GM18519 (cell line): ENCODE results near the gene DTX3.
"Not testable (repeated sequence)": the region's sequence is repeated elsewhere in the genome, so short reads cannot be mapped to it uniquely, and the experiment has no call there.

ENCODE experiments used
- ATAC-seq: cut with Tn5 transposase; IDR thresholded peaks from one replicate; pipeline ENCODE4 v1.9.1; 2021; ENCODE audit warnings: mild to moderate bottlenecking, moderate library complexity; ENCODE audit not compliant: unreplicated experiment, low FRiP score

DTX3 gene, protein sequence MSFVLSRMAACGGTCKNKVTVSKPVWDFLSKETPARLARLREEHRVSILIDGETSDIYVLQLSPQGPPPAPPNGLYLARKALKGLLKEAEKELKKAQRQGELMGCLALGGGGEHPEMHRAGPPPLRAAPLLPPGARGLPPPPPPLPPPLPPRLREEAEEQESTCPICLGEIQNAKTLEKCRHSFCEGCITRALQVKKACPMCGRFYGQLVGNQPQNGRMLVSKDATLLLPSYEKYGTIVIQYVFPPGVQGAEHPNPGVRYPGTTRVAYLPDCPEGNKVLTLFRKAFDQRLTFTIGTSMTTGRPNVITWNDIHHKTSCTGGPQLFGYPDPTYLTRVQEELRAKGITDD

DNA sequence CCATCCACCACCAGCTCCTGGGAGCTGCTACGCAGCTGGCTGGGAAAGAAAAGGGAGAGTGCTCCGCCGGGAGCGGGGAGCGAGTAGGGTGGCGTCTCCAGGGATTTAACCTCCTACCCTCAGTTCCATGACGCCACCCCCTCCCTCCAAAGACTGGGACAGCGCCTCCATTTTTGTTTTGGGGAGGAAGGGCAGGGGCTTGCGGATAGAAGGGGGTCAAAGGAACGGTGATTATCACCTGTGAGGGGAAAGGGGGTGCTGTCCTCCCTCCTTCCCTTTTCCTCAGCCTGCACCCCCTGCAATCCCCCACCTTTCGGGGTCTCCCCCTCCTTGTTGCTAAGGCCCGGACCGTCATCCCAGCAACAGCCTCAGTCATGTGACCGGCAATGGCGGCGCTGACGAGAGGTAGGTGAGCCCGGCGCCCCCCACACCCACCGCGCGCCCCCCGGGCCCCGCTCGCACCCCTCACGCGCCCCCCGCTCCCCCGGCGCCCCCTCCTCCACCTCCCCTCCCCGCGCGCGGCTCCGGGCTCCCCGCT, at the start of gene DTX3:
Gene DTX3, plus strand, starts transcription at position 371 of the 538 bp plus-strand sequence. CDS start 1,694 bp downstream, outside the sequence.
- no peak for ATAC-seq

DNA sequence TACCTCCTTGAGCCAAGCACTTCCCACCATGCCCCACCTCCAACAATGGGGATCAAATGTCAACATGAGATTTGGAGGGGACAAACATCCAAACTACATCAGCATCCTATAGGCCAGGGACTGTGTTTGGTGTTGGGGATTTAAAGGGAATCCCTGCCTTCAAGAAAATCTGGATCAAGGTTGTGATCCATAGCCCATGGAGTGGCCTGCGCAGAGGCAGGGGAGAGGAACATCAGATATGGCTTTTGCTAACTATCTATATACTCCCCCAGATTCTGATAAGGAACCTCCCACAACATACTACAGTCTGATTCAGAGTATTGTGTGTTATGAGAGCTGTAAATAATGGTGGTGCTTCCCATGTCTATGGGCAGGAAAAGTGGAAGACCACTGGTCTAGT, 49.7 kb upstream of the DTX3 start:
- no peak for ATAC-seq

DNA sequence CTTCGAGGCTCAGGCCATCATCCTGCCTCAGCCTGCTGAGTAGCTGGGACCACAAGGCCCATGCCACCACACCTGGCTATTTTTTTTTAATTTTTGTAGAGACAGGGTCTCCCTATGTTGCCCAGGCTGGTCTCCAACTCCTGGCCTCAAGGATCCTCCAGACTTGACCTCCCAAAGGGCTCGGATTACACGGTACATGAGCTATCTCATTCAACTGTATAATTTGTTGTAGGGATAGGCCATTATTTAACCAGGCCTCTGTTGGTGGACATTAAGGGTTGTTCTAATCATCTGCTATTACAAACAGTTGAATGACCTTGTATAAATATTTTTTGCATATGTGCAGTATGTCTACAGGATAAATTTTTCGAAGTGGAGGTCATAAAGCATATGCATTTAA, 45.8 kb upstream of the DTX3 start:
- no peak for ATAC-seq

DNA sequence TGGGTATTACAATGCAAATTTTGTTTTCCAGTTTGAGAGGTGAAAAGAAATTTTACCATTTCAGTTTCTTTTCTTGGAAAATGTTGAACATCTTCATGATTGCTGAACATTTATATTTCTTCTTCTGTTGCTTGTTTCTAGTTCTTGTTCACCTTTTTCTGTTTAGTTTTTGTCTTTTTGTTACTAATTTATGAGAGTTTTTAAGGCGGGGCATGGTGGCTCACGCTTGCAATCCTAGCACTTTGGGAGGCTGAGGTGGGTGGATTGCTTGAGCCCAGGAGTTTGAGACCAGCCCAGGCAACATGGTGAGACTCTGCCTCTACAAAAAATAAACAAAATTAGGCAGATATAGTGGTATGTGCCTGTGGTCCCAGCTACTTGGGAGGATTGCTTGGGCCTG, 44.1 kb upstream of the DTX3 start:
- ATAC-seq = no peak

DNA sequence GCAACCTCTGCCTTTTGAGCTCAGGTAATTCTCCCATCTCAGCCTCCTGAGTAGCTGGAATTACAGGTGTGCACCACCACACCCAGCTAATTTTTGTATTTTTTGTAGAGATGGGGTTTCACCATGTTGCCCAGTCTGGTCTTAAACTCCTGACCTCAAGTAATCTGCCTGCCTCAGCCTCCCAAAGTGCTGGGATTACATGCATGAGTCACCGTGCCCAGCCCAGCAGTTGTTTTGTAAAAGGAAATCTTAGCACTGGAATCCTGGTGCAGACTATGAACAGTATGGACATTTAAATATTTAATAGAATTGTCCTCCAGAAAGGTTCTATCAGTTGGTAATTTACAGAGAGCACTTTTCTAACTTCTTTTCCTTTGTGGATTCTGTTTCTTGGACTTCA, 43.5 kb upstream of the DTX3 start:
- not testable (repeated sequence) for ATAC-seq

DNA sequence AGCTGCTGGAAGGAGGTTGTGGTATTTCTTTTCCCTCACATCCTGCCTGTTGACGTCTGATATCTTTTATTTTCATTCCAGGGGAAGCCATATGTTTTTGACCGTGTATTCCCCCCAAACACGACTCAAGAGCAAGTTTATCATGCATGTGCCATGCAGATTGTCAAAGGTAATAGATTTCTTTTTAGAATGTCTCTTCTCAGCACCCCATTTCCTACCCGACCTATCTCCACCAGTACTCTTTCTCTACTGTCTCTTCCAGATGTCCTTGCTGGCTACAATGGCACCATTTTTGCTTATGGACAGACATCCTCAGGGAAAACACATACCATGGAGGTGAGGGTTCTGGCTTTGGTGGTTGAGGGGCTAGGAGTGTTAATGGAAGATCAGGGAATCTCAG, 41.3 kb upstream of the DTX3 start:
- no peak for ATAC-seq

DNA sequence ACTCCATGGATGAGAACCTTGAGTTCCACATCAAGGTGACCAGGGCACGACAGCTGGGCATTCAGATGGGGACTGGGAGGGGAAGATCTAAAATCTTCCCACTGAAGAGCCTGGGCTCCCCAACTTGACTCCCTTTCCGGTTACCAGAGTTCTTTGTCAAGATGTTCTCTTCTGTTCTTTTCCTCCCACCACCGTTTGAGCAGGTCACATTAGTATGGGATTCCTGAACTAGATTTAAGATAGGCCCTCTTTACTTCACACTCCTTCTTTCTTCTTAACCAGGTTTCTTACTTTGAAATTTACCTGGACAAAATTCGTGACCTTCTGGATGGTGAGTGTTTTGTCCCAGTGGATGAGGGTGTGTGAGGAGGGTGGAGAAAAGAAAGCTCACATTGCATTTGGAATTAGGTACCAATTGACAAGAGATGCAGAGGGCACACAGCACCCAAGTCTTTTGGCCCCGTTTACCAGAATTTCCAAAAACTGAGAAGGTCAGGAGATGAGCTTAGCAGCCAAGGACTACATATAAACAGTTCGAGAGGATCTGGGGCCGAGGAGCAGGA, 40.4 kb upstream of the DTX3 start:
- ATAC-seq = no peak

DNA sequence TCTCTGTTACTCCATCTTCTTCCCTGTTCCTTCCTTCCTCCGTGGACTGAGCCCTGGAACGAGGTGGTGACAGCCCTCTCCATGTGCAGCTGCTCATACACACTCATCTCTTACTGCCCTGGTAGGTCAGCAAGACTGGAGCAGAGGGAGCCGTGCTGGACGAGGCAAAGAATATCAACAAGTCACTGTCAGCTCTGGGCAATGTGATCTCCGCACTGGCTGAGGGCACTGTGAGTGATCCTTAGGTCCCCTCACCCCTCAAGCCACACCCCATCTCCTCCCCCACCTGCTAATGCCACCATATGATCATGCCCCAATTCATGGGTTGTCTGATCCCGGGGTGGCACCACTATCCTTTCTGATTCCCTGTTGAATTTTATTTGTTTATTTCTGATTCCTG, 35.8 kb upstream of the DTX3 start:
- ATAC-seq = no peak

DNA sequence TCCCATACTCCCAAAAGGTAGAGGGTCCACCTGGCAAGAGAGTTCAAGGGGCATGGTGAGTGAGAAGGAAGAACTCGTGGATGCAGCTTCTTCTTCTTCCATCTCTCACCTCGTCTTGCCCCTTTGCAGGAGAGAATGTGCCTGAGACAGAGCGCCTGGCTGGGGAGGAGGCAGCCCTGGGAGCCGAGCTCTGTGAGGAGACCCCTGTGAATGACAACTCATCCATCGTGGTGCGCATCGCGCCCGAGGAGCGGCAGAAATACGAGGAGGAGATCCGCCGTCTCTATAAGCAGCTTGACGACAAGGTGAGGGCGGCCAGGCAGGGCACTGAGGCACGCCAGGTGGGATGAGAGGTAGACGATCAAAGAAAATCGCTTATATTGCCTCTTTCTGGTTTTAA, 34.8 kb upstream of the DTX3 start:
- ATAC-seq = no peak

DNA sequence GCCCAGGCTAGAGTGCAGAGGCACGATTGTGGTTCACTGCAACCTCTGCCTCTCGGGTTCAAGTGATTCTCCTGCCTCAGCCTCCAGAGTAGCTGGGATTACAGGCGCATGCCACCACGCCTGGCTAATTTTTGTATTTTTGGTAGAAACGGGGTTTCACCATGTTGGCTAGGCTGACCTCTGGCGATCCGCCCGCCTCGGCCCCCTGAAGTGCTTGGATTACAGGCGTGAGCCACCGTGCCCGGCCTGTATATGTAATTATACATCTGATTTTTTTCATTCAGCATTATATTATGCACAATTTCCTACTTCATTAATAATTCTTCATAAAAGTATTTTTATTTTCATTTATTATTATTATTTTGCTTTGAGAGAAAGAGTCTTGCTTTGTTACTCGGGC, 34.2 kb upstream of the DTX3 start:
- not testable (repeated sequence) for ATAC-seq

DNA sequence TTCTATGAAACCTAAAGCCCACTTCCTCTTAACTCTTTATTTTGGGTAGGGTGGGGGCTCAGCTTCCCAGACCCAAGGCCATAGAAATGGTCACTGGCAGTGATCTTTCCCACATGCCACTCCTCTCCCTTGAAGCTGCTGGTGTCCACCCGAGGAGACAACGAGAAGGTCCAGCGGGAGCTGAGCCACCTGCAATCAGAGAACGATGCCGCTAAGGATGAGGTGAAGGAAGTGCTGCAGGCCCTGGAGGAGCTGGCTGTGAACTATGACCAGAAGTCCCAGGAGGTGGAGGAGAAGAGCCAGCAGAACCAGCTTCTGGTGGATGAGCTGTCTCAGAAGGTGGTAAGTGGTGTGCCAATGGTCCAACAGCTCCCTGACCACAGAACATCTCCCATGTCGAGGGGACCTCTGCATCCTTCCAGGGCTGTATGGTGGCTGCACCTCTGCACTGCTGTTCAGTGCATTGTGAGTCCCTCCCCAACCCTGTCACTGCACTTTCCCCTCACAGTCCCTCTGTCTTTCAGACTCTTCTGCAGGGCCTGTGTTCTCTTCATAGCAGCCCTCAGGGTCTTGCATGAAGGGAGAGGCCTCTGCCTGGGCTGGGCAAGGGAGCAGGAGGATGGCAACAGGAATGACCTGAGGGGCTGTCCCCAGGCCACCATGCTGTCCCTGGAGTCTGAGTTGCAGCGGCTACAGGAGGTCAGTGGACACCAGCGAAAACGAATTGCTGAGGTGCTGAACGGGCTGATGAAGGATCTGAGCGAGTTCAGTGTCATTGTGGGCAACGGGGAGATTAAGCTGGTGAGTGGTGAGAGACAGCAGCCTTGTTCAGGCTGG, 32.5 kb upstream of the DTX3 start:
- ATAC-seq = no peak

DNA sequence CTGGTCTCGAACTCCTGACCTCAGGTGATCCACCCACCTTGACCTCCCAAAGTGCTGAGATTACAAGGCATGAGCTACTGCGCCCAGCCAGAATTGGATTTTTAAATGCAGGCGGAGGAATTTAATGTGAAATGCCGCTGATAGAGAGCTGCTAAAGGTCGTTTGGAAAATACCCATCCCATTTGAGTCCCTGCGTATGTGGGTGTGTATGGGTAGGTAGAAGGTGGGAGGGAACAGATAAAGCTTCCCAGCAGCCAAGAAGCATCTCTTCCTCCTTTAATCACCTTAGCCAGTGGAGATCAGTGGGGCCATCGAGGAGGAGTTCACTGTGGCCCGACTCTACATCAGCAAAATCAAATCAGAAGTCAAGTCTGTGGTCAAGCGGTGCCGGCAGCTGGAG, 29.8 kb upstream of the DTX3 start:
- no peak for ATAC-seq

DNA sequence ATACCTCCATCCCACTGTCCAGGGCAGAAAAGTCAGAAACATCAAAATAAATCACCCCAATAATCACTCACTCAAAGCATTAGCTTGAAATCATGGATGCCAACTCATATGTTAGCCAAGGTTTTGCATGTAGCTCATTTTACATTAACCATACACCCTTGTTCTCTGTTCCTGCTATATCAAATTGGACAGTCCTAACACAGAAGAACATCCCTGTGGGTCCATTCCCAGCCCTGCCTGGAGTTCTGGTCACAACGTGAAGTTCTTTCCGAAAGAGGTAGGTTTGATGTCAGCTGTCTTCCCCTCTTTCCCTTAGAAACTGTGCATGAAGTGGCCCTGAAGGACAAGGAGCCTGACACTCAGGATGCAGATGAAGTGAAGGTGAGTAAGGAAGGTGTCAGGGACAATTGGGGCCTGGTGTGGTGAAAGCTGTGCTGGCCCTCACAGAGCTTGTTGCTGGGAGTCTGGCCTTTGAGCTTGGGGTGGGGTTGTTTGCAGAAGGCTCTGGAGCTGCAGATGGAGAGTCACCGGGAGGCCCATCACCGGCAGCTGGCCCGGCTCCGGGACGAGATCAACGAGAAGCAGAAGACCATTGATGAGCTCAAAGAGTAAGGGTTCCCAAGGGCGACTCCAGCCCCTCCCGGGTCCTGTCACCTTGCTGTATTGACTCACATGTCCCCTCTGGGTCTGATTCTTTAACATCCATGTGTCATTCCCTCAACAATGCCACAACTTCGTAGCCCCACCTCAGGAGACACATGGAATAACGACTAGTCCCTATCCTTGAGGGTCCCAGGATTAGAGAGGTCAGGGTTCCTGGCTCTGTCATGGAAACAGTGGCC, 28.6 kb upstream of the DTX3 start:
- no peak for ATAC-seq

DNA sequence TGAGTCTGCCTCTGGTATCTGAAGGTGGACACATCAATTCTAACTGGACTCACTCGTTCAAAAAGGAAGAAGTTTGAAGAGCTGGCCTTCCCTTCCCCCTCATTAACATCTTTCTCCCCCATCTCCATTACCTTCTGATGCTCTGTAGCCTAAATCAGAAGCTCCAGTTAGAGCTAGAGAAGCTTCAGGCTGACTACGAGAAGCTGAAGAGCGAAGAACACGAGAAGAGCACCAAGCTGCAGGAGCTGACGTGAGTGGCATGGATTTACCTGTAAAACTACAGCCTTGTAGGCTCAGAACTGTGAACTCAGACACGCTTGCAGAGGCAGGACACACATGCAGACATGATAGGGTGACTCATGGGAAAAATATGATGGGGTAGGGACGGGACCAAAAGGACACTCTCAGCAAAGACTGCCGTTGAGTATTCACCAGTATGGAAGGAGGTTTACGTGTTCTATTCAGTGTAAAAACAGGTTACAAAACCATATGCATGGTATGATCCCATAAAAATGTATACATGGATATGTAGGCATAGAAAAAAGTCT, 27.9 kb upstream of the DTX3 start:
- no peak for ATAC-seq

DNA sequence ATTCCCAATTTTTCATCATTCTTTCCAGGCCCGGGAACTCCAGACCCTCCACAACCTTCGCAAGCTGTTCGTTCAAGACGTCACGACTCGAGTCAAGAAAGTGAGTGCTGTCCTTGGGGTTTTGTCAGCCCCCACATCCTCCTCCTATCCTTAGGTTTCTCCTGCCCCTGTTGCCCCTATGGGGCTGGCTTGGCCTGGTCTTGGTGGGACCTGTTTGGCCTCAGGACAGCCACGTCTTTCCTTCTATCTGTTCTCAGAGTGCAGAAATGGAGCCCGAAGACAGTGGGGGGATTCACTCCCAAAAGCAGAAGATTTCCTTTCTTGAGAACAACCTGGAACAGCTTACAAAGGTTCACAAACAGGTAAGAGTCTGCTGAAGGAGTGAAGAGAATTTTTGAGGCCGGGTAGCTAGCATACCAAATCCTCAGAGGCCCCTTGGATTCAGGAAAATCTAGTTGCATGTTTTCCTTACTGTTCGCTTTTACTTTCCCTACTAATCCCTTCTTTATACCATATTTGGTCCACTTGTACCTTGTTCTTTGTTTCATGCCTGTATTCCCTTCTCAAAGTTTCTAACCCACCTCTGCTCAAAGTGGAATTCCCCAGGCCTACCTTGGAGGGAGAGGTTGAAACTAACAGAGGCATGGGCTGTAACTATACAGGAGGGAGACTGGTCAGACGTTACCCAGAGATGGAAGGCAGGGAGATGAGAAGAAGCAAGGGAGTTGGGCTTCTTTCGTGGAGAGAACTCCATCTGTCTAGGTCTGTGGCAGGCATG, 26.5 kb upstream of the DTX3 start:
- no peak for ATAC-seq

DNA sequence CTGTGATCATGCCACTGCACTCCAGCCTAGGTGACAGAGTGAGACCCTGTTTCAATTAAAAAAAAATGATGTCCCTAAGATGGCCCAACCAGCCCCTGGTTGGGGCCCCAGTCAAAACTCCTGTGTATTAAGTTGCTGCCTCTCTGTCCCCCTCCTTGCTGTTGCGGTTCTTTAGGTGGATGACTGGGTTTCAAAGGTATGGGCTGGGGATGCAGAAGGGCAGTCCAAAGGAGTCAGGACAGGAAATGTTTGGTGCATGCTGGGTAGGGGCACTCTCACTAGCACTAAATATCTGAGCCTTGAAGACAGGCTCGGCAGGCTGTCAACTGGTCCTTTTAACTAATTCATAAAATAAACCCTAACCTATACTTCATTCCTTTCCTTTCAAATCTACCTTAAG, 25.6 kb upstream of the DTX3 start:
- no peak for ATAC-seq

DNA sequence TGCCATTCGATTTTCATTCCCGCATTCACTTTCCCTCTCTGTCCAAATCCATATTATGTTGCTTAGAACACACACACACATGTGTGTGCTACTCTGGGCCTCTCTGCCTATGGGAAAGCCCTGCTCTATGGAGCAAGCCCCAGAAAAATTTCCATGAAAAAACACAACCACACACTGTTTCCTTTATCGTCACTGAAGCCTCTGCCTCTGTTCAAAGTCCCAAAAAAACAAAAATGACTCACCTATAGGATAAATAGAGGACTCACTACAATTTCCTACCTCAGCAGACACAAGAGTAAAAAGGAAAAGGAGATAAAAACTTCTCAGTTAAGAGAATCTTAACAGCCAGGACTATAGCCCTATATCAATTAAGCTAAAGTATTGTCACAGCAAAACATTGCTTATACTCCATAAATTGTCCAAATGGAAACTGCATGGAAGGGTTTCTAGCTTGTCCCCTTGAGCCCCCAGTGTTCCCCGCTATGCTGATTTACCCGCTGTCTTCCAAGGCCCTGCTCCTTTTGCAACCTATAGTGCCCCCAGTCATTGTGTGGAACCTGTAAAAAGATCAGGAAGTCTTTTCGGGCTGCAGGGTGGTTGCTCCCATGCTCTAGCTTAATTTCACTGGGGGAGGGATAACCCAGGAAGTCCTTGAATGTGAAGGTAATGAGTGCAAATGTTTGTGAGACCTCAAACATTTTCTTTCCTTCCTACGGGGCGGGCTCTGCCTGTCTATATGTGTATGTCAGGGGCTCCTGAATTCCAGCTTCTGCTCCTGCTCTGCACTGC, 24.8 kb upstream of the DTX3 start:
- ATAC-seq = no peak

DNA sequence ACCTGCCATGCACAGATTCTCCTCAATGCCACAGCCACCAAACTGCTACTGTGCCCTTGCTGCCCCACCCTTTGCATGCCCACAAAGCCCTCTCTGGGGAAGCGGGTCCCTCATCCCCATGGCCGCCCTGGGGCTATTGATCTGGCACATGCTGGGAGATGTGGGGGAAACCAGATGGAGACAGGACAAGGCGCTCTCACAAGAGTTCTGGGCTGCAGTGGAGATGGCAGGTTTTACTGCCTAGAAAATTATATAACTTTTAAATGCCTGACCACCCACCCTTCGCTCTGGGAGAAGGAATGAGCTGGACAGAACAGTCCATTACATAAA, 24.2 kb upstream of the DTX3 start:
- ATAC-seq = no peak

DNA sequence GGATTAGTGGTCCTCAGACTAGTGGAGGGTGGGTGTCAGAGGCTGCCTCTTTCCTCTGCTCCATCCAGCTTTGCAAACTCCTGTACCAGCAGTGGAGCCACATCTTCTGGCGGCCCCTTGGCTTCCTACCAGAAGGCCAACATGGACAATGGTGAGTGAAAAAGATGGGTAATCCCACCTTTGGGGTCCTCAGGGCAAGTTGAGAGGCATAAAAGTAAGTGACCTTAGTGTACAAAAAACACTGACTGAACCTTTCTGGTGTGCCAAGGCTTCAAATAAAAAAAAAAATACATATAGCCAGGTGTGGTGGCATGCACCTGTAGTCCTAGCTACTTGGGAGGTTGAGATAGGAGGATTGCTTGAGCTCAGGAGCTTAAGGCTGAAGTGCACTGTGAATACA, 22.8 kb upstream of the DTX3 start:
- ATAC-seq = no peak
